ENCODE measurements around the gene KCNMA1.

The KCNMA1 gene

DNA sequence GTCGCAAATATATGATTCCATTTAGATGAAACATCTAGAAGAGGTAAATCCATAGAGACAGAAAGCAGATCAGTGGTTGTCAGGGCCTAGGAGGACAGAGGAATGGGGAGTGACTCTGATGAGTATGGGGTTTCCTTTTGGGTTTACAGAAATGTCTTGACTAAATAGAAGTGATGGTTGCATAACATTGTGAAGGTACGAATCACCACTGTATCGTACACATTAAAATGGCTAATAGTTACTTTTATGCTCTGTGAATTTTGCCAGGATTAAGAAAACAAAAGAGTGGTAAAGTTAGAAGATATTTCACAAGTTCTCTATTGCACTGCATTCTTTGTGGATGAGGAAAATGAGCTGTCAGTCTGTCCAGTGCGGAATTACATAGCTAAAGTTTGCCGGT, 407.4 kb downstream of the KCNMA1 start:
- no peak for ATAC-seq

DNA sequence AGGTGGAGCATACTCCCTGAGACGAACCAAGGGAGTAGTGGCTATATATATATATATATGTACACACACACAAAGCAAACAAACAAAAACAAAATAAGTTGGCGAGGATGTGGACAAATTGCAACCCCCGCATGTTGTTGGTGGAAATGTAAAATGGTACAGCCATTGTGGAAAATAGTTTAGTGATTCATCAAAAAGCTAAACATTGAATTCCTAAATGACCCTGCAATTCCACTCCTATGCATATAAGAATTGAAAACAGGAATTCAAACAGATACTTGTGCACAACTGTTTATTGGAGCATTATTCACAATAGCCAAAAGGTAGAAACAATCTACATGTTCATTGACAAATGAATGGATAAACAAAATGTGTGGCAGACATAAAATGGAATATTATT, 407.9 kb downstream of the KCNMA1 start:
- ATAC-seq = no peak

DNA sequence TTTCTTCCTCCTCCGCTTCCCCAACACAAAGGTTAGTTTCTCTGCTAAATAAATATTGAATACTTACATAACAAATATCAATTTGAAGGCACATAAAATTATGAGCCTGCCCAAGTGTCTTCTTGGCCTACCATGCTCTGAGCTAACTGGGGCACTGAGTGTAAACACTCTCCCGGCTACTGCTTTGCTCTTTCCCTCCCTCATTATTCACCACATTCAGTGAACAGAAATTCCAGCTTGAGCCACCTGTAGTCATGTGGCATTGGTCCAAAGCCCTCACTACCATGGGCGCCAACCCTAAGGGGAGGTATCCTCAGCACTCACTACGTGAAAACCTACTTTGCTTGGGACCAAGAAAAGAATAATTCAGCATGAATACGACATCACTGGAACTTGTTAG, 409.0 kb downstream of the KCNMA1 start:
- no peak for ATAC-seq

DNA sequence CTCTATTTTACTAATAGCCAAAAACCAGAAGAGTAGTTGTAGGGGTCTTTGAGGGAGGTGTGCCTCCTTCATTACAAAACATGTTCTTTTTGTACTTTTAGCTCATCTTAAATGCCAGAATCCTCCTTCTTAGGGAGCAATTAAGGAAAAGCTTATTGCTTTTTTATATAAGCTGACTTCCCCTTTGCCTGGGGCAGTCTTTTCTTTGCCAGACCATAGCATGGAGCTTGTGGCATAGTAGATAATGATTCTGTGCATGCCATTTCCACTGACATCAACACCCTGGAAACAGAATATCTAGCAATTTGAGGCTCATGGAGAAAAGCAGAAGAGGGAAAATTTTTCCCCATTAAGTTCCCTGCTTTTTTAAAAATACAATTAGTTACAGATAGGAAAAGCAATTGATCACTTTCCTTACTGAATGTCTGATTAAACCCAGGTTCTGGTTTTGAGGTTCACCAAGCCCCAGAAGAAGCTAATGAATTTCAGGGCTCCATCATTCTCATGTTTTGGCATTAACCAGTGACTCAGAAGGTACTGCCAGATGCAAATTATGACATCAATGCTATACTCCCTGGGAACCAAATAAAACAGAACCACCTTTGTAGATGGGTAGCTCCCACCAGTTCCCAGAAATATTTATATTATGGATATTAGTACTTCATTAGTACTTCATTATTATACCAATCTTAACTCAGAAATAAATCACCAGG, 410.6 kb downstream of the KCNMA1 start:
- no peak for ATAC-seq

DNA sequence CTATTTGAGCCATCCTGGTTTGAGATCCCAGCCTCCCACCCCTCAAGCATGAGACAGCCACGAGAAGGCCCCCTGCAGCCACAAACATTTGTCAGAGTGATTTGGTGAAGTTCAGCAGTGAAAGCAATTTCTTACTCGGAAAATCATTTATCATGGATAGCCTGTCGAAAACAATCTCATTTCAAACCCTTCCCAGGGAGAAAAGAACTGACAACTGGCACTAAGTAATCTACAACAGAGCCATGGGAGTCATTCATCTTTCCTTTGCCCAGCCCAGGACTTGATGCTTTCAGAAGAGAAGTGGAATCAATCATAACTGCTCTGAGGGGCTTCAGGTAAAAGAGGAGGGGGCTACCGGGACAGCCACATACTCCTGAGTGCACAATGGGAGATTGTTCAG, 411.2 kb downstream of the KCNMA1 start:
- no peak for ATAC-seq

DNA sequence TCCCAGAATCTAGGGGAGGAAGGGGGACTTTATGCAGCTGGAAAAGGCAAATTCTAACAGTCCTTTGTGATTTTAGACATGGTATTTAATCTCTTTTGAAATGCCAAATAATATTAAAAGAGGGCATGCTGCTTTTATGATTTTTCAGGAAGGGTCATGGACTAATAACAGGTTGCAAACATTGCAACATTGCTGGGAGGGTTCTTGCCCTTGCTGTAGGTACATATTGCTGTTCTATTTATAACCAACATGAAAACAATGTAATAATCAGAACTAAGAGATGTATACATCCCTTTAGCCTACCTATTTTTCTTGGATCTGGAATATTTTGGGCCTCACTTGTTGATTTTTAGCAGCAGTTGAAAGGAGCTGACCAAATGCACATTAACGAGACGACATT, 411.6 kb downstream of the KCNMA1 start:
- no peak for ATAC-seq

DNA sequence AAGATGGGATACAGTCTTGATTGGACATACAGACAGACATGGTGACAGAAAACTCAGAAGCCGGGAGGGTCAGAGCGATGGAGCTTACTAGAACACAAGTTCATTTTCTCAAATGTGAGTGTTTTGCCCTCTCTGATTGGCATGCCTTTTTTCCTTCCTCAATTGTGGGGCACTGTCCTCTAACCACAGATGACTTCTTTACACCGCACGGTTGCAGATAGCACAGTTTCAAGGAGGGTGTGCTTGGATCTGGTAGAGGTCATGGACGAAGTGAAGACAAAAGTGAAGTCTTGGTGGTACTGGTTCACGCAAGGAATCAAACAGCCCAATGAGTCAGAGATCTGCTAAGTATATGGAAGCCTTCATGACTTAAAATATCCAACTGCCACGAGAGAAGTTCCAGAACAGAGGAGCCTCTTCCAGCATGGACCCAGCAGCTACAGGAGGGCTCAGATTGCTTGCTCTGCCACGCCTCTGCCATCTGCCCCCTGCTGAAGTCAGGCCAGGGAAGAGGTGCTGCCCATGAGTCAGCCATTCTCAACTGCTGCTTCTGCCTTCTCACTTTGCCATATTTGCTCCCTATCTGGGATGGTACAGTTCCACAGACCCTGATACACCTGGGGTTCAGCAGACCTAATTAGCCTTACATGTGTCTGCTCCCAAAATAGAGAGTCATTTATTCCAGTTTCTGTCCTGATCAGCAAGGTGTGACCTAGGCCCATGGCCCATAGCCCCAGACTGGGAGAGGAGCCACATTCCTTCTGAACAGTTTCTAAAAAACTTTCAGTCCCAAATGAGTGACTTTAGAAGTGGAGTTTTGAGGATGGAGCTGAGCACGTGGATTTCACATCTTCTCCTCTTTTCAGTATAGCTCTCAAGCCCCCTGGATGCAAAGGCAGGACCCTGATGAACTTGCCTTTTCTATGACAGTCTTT, 413.8 kb downstream of the KCNMA1 start:
- no peak for ATAC-seq

DNA sequence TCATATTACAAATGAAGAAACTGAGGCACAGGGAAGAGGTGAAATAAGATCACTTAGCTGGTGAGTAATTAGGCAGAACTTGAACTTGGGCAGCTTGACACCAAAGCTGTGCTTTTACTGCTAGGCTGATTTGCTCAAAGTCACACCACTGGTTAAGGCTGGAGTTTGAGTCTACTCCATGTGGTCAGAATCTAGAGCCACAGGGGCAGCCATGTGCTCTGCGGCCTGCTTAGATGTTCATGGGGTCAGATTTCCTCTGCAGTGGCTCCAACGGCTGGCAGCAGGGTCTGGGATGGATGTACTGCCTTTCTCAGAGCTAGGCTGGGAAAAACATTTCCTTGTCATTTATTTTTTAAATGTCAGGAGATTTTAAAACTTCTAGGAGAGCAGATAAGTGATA, 417.5 kb downstream of the KCNMA1 start:
- no peak for ATAC-seq

DNA sequence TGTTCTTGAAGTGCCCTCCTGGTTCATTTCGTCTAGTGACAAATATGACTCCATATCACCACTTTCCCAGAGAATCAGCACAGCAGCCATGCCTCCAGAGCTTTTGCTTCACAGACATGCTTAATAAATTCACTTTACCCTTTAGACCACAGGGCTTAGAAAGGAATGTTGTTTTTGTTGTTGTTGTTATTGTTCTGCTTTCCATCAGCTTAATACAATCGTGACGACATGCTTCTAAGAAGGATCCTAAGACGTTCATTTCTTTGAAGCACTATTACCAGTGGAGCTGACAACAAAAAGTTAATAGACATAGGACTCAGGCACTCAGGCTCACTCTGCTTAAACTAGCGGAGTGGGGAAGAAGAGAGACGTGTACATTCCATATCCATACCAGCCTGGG, 418.6 kb downstream of the KCNMA1 start:
- ATAC-seq = no peak

DNA sequence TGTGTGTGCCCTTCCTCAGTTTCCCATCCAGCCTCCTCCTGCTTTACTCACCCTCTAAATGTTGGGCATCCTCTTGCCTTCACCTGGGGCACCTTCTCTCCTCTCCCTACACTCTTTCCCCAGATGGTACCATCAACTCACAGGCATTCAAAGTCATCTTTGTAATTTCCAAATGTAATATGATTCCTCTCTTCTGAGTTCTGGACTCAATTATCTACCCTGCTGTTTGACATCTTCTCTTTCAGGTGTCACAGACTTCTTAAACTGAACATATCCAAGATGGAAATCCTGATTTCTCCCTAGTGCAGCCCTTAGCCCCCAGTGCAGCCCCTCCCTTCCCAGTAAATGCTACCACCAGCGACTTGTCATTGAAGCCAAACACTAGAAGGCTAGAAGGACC, 422.8 kb downstream of the KCNMA1 start:
- no peak for ATAC-seq

DNA sequence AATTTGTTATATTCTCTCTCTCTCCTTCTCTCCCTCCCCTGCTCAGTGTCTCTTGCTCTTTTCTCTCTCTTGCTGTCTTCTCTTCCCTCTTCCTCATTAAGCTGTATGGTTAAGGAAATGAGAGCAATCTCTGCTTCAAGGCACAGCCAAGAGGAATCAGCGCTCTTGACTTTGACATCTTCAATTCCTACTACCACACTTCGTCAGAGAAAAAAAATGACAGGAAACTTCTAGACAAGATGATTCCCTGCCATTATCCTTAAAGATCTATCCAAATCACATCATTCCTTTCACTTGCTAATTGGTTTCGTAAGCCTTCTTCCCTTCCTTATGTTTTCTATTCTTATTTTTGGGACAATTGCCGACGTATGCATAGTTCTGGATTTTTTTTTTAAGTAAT, 425.0 kb downstream of the KCNMA1 start:
- no peak for ATAC-seq

DNA sequence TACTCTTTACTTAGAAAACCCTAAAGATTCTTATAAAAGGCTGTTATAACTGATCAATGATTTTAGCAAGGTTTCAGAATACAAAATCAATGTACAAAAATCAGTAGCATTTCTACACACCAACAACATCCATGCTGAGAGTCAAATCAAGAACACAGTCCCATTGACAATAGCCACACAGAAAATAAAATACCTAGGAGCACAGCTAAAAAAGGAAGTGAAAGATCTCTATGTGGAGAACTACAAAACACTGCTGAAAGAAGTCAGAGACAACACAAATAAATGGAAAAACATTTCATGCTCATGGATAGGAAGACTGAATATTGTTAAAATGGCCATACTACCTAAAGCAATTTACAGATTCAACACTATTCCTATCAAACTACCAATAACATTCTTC, 427.0 kb downstream of the KCNMA1 start:
- no peak for ATAC-seq

DNA sequence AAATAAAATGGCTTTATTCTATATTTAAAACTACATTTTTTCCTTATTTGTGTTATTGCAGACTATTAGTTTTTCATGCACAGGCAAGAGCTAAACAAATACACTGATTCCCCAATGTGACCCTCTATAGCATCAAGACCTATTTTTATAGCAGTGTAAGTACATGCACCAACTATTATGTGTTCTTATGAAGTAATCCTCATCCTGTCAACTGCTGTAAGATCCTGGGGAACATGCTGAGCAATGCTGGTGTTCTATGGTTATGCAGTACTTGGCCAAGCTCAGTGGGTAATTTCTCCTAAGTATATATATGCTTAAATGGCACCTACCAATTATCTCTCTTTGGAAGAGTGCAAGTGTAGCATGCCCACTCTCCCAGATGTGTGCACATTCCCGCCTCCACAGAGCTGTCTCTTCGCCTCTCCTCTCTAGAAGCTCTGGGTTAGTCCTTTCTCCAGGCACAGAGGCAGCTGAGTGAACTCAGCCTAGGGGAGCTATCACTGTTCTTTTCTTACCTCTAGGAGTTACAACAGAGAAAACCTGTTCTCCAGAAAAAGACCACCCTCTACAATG, 428.8 kb downstream of the KCNMA1 start:
- no peak for ATAC-seq

DNA sequence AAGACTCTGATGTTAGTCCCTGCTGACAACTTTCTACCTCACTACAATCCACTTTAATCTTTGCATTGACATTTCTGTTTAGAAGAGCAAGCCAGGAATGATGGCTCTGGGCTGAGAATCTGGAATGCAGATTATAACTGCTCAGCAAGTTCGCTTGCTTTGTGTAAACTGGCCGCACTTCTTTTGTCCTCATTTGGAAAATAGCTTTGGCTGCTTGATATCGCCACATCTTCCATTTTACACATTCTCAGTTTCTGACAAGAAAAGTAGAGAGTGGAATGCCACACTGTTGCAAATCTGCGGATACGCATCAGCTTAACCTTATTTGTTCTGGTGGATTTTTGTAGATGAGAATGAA, 429.8 kb downstream of the KCNMA1 start:
- no peak for ATAC-seq

DNA sequence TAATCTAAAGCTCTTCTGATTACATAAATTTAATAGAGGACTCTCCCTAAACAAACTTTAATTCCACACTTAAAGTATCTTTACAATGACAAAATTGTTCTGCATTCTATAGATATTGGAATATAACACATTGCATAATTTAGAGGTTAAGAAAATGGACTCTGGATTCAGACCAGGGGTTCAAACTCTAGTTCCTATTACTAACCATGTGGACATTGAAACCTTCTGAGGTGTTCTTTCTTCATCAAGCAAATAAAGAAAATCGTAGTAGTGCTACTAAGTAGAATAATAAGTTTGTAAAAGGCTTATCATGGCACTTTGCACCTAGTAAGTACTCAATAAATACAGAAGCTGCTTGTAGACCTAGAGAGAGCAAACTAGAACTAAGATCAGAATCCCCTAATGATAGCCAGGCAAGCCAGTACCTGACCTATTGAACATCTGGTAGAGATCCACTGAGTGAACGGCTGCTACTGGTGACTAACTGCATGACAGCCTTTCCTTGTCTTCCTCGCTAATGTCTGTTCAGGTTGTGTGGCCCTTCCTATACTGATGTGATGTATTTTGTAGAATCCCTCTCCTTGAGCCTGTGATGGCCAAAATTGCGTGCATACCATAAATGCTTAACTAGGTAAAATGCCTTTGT, 430.3 kb downstream of the KCNMA1 start:
- no peak for ATAC-seq

DNA sequence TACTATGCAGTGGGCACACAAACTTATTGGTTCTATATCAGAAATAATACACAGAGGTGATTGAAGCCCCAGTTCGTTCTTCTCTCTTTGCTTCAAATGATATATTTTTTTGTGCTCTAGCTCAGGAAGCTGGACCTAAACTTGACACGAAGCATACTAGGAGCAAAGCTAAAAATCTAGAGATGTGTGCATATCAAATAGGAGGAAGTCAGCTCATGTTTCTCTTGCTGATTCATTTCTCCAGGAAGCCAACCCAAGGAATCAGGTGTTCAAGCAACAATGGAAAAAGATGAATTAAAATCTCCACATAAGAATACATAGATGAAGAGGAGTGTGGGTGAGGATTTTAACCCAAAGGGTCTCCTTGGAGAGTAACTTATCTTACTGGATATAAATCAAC, 432.5 kb downstream of the KCNMA1 start:
- no peak for ATAC-seq

DNA sequence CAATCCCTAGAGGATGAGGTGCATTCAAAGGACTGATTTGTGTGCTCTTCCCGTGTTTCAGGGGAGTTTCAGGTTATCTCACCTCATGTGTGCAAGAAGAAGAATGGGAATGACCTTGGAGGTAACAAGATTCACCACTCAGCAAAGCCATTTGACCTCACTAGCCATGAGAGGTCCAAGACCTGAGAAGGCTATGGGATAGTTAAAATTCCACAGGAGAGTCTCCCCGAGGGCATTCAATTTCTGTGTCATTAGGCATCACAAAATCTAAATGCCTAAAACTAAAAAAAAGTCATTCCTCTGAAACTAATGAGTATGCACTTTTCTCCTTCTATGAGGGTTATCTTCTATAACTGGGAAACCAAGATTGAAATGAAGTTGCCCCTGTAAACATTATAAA, 433.4 kb downstream of the KCNMA1 start:
- ATAC-seq = no peak

DNA sequence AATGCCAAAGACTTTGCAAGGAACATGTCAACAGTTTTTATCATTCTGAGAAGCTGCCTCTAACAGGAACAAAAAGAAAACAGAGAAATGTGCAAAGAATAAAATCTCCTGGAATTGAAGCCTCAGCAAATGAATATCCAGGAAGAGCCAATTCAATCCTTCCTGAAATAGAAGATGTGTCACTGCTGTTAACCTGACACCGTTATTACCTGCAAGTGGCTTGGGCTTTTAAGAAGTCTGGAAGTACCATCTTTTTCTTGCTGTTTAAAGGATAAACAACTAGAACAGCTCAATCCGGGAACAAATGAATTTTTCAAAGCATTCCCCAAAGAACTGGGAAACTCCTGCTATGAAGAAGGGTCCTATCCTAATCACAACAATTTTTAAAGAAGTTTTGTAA, 434.8 kb downstream of the KCNMA1 start:
- no peak for ATAC-seq

DNA sequence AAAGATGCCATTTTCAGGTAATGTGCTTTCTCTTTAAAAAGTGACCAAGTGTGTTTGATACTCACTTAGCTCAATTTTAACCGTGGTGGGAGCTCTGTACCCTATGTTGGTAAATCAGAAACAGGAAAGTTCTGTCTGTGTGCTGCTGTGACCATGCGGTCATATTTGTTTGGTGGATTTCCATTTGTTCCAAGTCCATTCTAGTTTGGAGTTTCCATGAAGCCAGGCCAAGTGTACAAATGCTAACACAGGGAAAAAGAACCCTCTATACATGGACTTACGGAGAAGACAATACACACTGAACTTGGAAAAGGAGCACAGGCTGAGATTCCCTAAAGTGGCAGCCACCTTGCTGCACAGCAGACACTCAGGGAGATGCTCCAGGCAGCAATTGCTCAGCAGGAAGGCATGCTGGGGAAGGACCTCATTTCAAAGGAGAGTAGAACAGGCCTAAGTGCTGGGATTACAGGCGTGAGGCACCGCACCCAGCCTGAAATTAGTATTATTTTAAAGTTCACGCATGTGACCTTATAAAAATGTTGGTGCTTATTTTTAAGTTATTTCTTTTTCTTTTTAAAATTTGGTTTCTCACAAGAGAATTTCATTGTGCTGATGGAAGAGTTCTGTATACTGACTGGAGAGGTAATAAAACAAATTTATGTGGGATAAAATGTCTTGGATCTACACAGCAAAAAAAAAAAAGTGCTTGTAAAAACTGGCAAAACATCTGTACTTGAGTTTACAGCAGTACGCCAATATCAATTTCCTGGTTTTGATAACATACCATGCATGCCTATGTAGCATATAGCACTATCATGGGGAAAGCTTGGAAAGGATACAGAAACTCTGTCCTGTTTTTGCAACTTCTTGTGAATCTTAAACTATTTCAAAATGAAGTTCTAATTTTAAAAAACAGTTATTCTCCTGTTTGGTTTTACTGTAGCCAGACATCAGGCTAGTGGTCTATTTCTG, 436.2 kb downstream of the KCNMA1 start:
- no peak for ATAC-seq

DNA sequence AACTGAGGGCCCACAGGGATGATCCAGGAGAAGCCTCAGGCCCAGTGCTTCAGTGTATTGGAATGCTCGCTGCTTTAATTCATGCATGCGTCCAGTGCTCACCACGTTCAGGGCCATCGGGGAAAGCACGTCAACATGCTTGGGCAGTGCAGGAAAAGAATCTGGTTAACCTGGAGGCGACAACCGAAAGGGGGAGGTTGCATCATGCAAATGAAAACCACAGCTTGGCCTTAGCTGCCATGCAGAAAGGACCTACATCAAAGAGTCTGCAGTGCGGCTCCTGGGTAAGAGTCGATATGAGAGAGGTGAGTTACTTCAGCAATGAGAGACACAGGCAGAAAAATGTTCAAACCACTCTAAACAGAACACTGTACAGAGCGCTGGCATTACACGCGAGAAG, 440.1 kb downstream of the KCNMA1 start:
- ATAC-seq = no peak

DNA sequence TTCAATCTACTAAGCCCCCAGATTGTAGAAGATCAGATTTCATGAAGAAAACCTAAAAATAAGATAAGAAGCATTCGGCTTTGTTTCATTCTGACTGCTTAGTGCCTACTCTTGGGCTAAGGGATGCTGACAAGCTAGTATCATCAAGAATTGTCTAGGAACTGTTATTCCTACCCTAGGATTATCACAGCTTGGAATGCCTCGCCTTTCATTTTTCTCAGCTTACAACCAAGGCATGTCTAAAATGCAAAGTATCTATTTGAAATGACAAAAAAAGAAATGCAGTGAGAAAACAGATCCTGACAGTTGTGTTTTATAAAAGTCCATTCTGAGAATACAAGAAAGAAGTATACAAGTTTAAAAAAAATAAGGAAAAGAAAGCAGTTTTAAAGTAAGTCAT, 441.0 kb downstream of the KCNMA1 start:
- ATAC-seq = no peak

DNA sequence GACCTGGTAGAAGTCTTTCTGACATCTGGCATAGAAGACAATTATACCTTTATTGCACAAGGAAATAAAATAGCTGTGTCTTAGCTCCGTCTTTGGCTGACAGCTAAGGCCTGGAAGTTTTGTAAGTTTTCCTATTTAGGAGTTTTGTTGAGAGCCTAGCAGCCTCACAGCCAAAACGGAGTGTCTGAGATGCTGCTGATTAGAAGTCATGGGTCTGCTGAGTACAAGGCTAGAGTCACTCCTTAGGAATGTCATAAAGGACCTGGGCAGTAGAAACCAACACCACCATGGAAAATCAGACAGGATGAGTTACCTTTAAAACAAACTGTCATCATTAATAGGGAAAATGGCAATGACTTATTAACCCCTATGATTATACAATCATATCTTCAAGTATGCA, 442.5 kb downstream of the KCNMA1 start:
- no peak for ATAC-seq

Measured in activated CD4-positive, CD25-positive, alpha-beta regulatory T cell treated with anti-CD3 and anti-CD28 coated beads, Interleukin-2, amount 50 U/mL, for 24 hours (primary cell).